ENCODE measurements around the gene CASK.

DNA sequence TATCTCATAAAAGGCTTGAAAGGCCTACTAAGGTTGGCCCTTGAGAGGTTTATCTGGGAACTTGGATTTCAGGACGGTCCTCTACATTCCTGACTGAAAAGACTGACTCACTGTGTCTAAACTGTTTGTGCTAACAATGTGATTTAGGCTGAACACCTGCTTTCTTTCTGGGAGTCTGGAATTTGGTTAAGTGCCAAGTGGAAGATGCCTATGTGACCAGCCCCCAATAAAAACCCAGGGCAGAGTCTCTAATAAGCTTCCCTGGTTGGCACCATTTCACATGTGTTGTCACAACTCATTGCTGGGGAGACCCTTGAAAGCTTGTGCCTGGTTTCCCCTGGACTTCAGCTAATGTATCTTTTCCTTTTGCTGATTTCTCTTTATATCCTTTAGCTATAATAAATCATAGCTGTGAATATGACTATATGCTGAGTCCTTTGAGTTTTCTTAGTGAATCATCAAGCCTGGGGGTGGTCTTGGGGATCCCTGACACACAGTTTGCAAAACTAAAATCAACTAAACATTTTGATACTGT lies 144.3 kb downstream of the CASK start:
- TF ChIP-seq REST (IDR thresholded peaks at IDR 0.05; ENCODE audit: borderline replicate concordance) (no peak), SMC3 (conservative IDR thresholded peaks at IDR 0.05; ENCODE audit: poor library complexity) (no peak), POLR2AphosphoS5 (IDR thresholded peaks at IDR 0.05) (no peak), EZH2 (IDR thresholded peaks at IDR 0.05; ENCODE audit: borderline replicate concordance, insufficient read depth, low read length, poor library complexity, severe bottlenecking) (no peak), RAD21 (conservative IDR thresholded peaks at IDR 0.05) (no peak)
- TF ChIP-seq, protein P1, sequence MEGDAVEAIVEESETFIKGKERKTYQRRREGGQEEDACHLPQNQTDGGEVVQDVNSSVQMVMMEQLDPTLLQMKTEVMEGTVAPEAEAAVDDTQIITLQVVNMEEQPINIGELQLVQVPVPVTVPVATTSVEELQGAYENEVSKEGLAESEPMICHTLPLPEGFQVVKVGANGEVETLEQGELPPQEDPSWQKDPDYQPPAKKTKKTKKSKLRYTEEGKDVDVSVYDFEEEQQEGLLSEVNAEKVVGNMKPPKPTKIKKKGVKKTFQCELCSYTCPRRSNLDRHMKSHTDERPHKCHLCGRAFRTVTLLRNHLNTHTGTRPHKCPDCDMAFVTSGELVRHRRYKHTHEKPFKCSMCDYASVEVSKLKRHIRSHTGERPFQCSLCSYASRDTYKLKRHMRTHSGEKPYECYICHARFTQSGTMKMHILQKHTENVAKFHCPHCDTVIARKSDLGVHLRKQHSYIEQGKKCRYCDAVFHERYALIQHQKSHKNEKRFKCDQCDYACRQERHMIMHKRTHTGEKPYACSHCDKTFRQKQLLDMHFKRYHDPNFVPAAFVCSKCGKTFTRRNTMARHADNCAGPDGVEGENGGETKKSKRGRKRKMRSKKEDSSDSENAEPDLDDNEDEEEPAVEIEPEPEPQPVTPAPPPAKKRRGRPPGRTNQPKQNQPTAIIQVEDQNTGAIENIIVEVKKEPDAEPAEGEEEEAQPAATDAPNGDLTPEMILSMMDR (IDR thresholded peaks at IDR 0.05; ENCODE audit: poor library complexity, severe bottlenecking), result no peak
